Colon (tissue), 2 donors: ENCODE measurements around the gene GALNT10.

Experiments used
- FAIRE-seq: peaks from 2 replicates; lab custom pipeline; 2012; peaks lifted over from hg19 to GRCh38; lab: Jason Lieb, UNC
- donor health status: control.
- donor health status: control.

Gene GALNT10

DNA sequence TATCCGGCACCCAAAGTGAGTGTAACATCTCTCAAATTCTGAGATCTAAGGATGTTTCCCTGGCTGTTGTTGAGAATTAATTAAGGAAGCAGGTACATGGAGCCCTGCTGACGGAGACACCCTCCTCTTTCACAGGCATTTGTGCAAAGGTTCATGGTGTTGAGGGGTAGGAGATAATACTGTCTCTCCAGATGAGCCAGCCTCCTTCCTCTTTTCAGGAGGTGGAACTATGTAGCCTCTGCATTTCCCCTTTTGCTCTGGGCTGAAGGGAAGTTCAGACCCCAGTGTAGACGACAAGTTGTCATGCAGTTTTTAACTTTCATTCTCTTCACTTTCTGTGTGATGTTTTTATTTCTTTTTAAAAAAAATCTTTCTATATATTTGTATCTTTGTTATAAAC, 107.5 kb downstream of the GALNT10 start:
- no peak for FAIRE-seq

DNA sequence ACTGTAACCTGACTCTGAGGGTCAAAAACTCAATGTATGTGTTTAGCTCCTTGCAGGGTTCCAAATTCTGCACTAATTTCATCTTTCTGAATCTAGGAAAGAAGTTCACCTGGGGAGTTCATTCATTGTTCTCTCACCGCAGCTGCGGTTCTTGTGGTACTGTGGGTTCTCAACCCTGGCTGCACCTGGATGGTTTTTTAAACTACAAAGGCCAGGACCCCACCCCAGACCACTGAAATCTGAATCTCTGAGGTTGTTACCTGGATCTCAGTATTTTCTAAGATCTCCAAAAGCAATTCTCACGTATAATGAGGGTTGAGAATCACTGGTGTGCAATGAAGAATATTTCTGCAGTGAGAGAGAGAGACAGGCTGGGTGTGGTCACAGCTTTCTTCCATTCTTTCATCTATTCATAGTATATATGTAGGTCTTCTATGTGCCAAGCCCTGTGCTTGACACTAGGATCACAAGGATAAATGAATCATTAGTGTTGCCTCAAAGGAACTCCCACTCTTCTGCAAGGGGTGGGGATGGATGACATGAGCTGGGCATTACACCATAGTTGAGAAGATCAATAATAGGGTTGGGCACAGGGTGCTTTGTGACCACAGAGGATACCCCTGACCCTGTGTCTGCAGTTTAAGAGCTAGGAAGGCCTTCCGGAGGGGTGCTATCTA, 109.8 kb downstream of the GALNT10 start:
- no peak for FAIRE-seq

- no peak for FAIRE-seq
Measured at GRCh38 chr5:154301726-154302125, 111.2 kb downstream of the GALNT10 start.

DNA sequence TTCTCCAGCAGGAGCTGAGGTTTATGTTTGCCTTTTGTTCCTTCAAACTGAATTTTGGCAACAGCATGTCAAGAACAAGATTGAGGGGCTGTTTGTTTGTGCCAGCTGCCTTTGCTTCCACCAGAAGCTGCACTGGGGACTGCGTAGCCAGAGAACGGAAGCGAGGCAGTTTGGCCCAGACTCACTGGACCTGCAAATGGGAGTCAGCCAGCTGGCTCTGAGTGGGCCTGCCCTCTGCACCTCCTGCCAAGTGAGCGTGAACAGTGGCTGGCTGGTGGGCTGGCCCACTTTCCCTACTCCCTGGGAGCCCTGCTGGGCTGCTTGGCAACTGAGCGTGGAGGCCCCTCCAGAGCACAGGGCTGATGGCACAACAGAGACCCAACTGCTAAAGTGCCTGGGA, 111.6 kb downstream of the GALNT10 start:
- FAIRE-seq, result no peak

DNA sequence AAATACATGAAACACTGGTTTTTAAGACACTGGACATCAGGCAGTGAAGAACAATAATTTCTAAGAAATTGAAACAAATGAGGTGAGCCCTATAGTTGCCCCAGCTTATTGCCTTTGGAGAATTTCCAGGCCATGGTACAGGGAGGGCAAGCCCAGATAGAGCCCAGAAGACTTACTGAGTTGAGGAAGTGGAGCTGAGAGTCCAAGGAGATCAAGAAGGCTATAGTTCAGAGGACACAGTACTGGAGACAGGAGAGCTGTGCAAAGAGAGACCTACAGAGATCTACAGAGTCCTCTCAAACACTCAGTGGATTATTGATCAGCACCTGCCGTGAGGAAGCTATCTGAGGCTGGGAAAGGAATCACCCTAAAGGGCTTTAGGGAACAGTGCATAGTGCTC, 112.6 kb downstream of the GALNT10 start:
- FAIRE-seq, result no peak

- no peak for FAIRE-seq
Measured at GRCh38 chr5:154308443-154309370, 118.2 kb downstream of the GALNT10 start.

- FAIRE-seq, result no peak
Measured at GRCh38 chr5:154309371-154309745, 118.8 kb downstream of the GALNT10 start.

DNA sequence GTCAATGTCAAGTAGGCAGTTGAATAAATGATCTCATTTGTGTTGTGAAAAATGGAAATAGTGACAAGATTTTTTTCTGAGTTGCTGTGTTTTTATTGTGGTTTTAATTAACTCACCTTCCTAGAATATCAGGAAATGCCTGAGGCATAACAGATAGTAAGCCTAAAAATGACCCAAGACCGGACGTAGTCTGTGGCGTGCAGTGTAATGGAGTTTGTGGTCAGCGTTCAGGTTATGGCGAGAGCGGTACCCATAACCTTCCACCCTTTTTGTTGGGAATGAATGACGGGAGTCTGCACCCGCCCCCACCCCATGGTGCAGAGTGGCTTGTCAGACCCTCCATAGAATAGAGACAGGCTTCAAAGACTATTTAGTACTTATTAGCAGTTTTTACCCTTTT, 119.3 kb downstream of the GALNT10 start:
- no peak for FAIRE-seq

- FAIRE-seq, result no peak
Measured at GRCh38 chr5:154311362-154311761, 120.8 kb downstream of the GALNT10 start.

DNA sequence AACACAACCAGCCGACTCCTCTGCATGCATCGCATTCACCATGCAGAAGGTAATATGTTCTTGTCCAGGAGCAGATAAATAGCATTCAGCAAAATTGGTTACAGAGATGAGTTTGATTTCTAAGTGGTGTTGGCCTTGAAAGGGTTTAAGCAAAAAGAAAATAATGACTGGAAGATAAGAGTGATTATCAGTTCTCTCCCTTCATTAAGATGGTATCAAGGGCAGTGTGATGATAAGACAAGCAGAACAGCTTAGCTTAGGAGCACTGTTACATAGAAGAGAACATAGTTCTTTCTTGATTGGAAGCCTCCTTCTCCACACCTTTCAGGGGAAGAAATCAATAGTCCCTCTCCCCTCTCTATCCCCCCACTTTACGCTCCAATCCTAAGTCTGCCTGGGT, 121.5 kb downstream of the GALNT10 start:
- no peak for FAIRE-seq

GRCh38 chr5:154312576-154312975, 122.0 kb downstream of the GALNT10 start:
- no peak for FAIRE-seq

DNA sequence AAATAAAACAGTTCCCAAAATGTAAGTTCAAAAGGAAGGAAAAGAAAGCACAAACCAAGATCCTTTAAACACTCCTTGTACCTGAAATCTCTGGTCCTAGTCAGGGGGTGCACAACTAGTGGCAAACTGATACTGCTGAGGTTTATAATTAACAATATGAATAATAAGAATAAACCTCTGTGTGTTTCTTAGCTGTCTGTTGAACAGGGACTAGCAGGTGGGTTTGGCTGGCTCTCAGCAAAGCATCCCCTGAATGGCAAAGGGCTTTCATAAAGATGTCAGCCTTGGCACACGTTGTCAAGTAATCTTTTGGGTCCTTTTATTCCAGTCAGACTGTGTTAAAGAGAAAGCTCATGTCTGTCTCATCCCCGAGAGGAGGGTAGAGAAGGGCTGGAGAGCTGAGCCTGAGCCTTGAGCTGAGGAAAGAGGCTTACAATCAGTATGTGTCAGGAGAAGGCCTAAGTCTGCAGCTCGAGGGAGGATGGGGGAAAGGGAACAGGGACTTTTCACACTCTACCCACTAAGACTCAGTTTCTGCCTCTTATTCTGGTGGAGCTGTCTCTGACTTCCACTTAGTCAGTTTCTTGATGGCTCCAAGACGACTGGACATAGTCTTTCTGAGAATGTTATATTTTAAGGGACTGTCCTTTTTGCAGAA, 123.0 kb downstream of the GALNT10 start:
- no peak for FAIRE-seq

- no peak for FAIRE-seq
Measured at GRCh38 chr5:154315196-154315595, 124.7 kb downstream of the GALNT10 start.

- FAIRE-seq, result no peak
Measured at GRCh38 chr5:154315756-154316155, 125.2 kb downstream of the GALNT10 start.

- FAIRE-seq, result no peak
Measured at GRCh38 chr5:154316223-154316935, 125.8 kb downstream of the GALNT10 start.

GRCh38 chr5:154317916-154318315, 127.4 kb downstream of the GALNT10 start:
- no peak for FAIRE-seq

GRCh38 chr5:154318691-154319090, 128.2 kb downstream of the GALNT10 start:
- no peak for FAIRE-seq

DNA sequence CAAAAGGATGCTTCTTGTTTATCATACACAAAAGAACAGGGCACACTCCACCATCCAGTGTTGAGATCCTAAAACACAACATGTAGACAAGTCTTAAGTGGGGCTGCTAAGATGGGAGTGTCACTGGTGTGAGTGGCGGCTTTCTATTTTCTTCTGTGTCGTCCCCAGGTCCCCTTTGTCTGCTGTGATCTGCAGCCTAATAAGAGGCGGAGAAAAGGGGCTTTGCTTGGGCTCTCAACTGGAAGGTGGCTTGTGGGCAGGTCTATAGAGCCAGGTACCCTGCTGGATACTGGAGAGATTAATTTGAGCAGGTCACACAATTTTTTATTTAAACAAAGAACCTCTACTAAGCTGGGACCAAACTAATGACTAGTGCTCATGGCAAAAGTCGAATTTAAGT, 129.2 kb downstream of the GALNT10 start:
- FAIRE-seq, result no peak

- FAIRE-seq, result no peak
Measured at GRCh38 chr5:154320224-154321089, 129.9 kb downstream of the GALNT10 start.

- FAIRE-seq, result no peak
Measured at GRCh38 chr5:154321546-154321945, 131.0 kb downstream of the GALNT10 start.

DNA sequence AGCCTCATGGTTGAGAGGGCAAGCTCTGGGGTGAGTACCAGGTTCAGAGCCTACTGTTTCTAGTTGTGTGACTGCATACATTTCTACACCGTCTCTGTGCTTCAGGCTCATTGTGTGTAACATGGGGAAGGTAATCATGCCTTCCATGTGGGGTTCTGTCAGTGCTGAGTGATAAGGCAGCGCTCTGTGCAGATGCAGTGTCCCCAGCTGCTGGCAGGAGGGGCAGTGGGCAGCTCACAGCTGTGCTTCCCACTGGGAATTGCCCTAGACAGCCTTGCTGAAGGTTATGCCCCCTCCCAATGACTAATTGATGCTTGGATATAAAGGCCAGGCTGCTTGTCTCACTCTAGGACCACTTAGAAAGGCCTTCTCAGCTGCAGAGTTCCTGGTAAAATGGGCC, 133.5 kb downstream of the GALNT10 start:
- no peak for FAIRE-seq
